HEK293T (cell line): ENCODE measurements around the gene ZMIZ1.

ENCODE experiments used
- CTCF ChIA-PET: fragments of 350-600 bp; formaldehyde crosslinking; extraction: SDS; loops from one replicate; lab custom pipeline; 2021; ENCODE audit warnings: antibody characterized with exemption, inconsistent platforms; lab: Yijun Ruan, JAX
- POLR2A ChIA-PET: fragments of 350-600 bp; formaldehyde crosslinking; extraction: SDS; loops from one replicate; lab custom pipeline; 2020; ENCODE audit warnings: antibody characterized with exemption, inconsistent platforms; lab: Yijun Ruan, JAX
- DNase-seq: peaks from one replicate; pipeline ENCODE4 v3.0.0; 2012; ENCODE audit warnings: mixed read lengths; ENCODE audit errors: extremely low spot score
- ARNT ChIP-seq: fragments of 450-650 bp; IDR thresholded peaks from 2 replicates; pipeline ENCODE4 v1.6.1; 2017; ENCODE audit warnings: mild to moderate bottlenecking
- BHLHE40 ChIP-seq: fragments of 450-650 bp; IDR thresholded peaks from 2 replicates; pipeline ENCODE4 v1.6.1; 2016; ENCODE audit warnings: mild to moderate bottlenecking, moderate library complexity, borderline replicate concordance
- CTBP1 ChIP-seq: fragments of 450-650 bp; IDR thresholded peaks from 2 replicates; pipeline ENCODE4 v1.6.1; 2016; ENCODE audit warnings: borderline replicate concordance
- ELF4 ChIP-seq: fragments of 450-650 bp; IDR thresholded peaks from 2 replicates; pipeline ENCODE4 v1.6.1; 2017; ENCODE audit warnings: antibody characterized with exemption
- FOXA1 ChIP-seq: fragments of 450-650 bp; IDR thresholded peaks from 2 replicates; pipeline ENCODE4 v1.6.1; 2016; ENCODE audit warnings: mild to moderate bottlenecking
- FOXK2 ChIP-seq: fragments of 450-650 bp; IDR thresholded peaks from 2 replicates; pipeline ENCODE4 v1.6.1; 2016; ENCODE audit warnings: mild to moderate bottlenecking
- FOXM1 ChIP-seq: fragments of 450-650 bp; IDR thresholded peaks from 2 replicates; pipeline ENCODE4 v1.6.1; 2017; ENCODE audit warnings: mild to moderate bottlenecking, borderline replicate concordance
- HDGF ChIP-seq: fragments of 450-650 bp; IDR thresholded peaks from 2 replicates; pipeline ENCODE4 v1.6.1; 2017; ENCODE audit warnings: antibody characterized with exemption, borderline replicate concordance
- L3MBTL2 ChIP-seq: fragments of 450-650 bp; conservative IDR thresholded peaks from 2 replicates; pipeline ENCODE4 v1.6.1; 2016; ENCODE audit warnings: mild to moderate bottlenecking
- LEF1 ChIP-seq: fragments of 450-650 bp; IDR thresholded peaks from 2 replicates; pipeline ENCODE4 v1.6.1; 2017; ENCODE audit warnings: mild to moderate bottlenecking, borderline replicate concordance
- NFRKB ChIP-seq: fragments of 450-650 bp; IDR thresholded peaks from 2 replicates; pipeline ENCODE4 v1.6.1; 2016; ENCODE audit warnings: mild to moderate bottlenecking, moderate library complexity
- SP1 ChIP-seq: fragments of 450-650 bp; IDR thresholded peaks from 2 replicates; pipeline ENCODE4 v1.6.1; 2017
- SUZ12 ChIP-seq: fragments of 450-650 bp; IDR thresholded peaks from 2 replicates; pipeline ENCODE4 v1.6.1; 2016; ENCODE audit warnings: mild to moderate bottlenecking
- TARDBP ChIP-seq: fragments of 450-650 bp; IDR thresholded peaks from 2 replicates; pipeline ENCODE4 v1.6.1; 2016
- ZNF384 ChIP-seq: fragments of 450-650 bp; IDR thresholded peaks from 2 replicates; pipeline ENCODE4 v1.6.1; 2016
- TF ChIP-seq, protein P1 (sequence below): fragments of 450-650 bp; IDR thresholded peaks from 2 replicates; pipeline ENCODE4 v1.6.1; 2016

The ZMIZ1 gene

DNA sequence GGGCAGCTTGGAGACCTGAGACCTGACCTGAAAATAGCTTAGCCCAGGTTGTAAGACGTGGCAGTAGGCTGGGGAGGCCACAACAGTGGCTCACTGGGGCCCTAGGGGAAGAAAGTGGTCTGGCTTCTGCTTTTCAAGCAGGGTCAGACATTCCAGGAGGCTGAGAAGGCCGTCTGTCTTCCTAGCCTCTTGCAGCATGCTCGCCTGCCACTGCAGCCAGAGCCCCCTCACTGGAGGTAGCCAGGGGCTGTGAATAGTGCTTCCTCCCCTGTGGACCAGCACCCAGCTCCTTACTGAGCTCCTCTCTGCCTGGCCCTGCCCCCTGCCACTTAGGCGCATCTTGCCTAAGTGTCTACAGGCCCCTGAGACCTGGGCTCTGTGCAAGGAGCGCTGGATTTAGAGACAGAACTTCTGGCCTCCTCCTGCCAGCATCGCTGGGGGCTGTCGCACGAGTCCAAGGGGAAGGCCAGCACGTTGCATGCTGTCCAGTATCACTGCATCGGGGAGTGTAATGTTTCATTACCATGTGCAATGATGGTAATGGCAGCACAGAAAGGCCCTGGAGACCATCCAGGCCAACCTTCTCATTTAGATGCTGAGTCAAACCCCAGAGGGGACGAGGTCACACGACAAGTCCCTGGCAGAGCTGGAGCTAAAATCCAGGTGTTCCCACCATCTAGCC lies 12.7 kb downstream of the ZMIZ1 start:
- DNase-seq = no peak
- ChIA-PET POLR2A (no interaction called here), CTCF (no interaction called here)
- TF ChIP-seq TARDBP = no peak
- TF ChIP-seq ARNT = no peak
- TF ChIP-seq SP1 = no peak
- TF ChIP-seq BHLHE40 = no peak
- TF ChIP-seq NFRKB = no peak
- TF ChIP-seq CTBP1 = no peak
- TF ChIP-seq ELF4 = no peak
- TF ChIP-seq ZNF384 = no peak
- TF ChIP-seq, protein P1, sequence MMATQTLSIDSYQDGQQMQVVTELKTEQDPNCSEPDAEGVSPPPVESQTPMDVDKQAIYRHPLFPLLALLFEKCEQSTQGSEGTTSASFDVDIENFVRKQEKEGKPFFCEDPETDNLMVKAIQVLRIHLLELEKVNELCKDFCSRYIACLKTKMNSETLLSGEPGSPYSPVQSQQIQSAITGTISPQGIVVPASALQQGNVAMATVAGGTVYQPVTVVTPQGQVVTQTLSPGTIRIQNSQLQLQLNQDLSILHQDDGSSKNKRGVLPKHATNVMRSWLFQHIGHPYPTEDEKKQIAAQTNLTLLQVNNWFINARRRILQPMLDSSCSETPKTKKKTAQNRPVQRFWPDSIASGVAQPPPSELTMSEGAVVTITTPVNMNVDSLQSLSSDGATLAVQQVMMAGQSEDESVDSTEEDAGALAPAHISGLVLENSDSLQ = no peak
- no peak for TF ChIP-seq FOXA1
- TF ChIP-seq L3MBTL2 = no peak
- TF ChIP-seq LEF1 = no peak
- TF ChIP-seq FOXM1 = no peak
- TF ChIP-seq HDGF = no peak
- no peak for TF ChIP-seq FOXK2
- no peak for TF ChIP-seq SUZ12

GRCh38 chr10:79082035-79082373 lies 13.2 kb downstream of the ZMIZ1 start:
- ChIA-PET POLR2A (no interaction called here), CTCF (no interaction called here)
- no peak for DNase-seq
- TF ChIP-seq, protein P1 = no peak
- TF ChIP-seq FOXA1 (no peak), TARDBP (no peak), SP1 (no peak), ZNF384 (no peak), NFRKB (no peak), BHLHE40 (no peak)

GRCh38 chr10:79082631-79083596 lies 14.1 kb downstream of the ZMIZ1 start:
- POLR2A ChIA-PET = no interaction called here
- CTCF ChIA-PET = no interaction called here
- TF ChIP-seq FOXK2 (no peak), CTBP1 (no peak), FOXM1 (no peak), SUZ12 (no peak), FOXA1 (no peak), ARNT (no peak), SP1 (no peak), LEF1 (no peak), BHLHE40 (no peak), ZNF384 (no peak)
- DNase-seq = no peak

GRCh38 chr10:79084012-79084971 lies 15.5 kb downstream of the ZMIZ1 start:
- DNase-seq = peak; percentile 16
- ChIA-PET POLR2A (no interaction called here), CTCF (no interaction called here)
- TF ChIP-seq ZNF384 (no peak), SP1 (no peak), LEF1 (no peak), FOXK2 (no peak), ARNT (no peak), FOXA1 (no peak), TARDBP (no peak), BHLHE40 (no peak), FOXM1 (no peak), L3MBTL2 (no peak)
- TF ChIP-seq, protein P1 = no peak

DNA sequence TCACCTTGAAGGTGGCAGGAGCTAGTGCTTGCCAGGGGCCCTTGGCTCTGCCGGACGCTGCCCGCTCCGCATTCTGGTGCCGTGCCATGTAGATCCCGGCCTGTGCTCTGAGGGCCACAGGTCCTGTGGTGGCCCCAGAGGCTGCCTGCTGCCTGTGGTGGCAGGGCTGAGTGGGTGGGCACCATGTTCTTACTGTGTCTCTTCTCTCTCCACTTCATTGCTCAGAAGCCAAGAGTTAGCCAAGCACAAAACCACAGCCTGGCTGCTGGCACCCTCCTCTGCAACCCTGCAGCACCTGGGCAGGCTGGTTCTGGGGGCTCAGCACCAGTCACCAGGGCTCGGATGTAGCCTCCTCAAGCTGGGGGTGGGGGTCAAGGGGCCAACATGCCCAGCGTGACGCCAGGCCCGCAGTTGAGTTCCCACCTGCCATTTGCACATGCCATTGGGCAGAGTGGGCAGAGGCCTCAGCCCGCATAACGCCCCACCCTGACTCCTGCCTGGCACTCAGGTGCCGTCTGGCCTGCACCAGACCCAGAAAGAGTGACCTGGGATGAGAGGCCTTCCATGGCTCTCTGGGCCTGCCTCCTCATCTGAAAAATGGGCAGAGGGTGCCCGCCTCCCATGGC lies 16.3 kb downstream of the ZMIZ1 start:
- no peak for DNase-seq
- CTCF ChIA-PET = no interaction called here
- TF ChIP-seq, protein P1 = no peak
- TF ChIP-seq TARDBP = no peak
- no peak for TF ChIP-seq L3MBTL2
- no peak for TF ChIP-seq BHLHE40
- no peak for TF ChIP-seq FOXK2
- no peak for TF ChIP-seq SP1
- TF ChIP-seq HDGF = no peak
- no peak for TF ChIP-seq CTBP1
- no peak for TF ChIP-seq SUZ12
- no peak for TF ChIP-seq ZNF384
- TF ChIP-seq LEF1 = no peak
- POLR2A ChIA-PET = no interaction called here
